T-helper 1 cell treated with Interleukin-12 subunit alpha and Interleukin-12 subunit beta and Interleukin-4 antibody, amounts not matched to agents 30 μg/mL and 1 μg/mL, for 36 hours (primary cell): ENCODE results near the gene PGM5.

ENCODE experiments used
- H3K27ac Mint-ChIP-seq: one replicate; pipeline ENCODE4 v1.8.0; 2021; ENCODE audit warnings: mild to moderate bottlenecking, mixed read lengths
- H3K27me3 Mint-ChIP-seq: one replicate; pipeline ENCODE4 v1.8.0; 2021; ENCODE audit warnings: low read depth, mixed read lengths
- H3K36me3 Mint-ChIP-seq: one replicate; pipeline ENCODE4 v1.8.0; 2021; ENCODE audit warnings: low read depth, mixed read lengths
- H3K4me1 Mint-ChIP-seq: one replicate; pipeline ENCODE4 v1.8.0; 2021; ENCODE audit warnings: low read depth, mixed read lengths
- H3K4me3 Mint-ChIP-seq: one replicate; pipeline ENCODE4 v1.8.0; 2021; ENCODE audit warnings: mild to moderate bottlenecking, moderate library complexity, mixed read lengths
- H3K9me3 Mint-ChIP-seq: one replicate; pipeline ENCODE4 v1.8.0; 2021; ENCODE audit warnings: mixed read lengths

The PGM5 gene

DNA sequence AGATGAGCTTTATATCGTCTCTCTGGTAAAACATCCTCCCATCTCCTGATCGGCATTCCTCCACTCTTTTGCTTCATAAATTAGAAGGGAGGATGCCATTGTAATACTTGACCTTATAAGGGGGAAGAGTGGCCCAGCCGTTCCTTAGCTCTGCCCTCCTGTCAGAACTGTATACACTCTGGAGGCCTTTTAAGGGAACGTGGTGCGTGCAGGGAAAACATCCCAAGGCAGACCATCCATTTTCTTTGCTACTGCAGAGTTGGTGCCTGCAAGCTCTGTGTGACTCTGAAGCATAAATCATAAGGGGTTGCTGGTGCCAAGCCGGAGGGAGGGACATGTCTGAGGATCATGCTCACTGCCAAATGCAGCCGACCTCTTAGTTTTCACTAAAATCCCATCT lies 90.4 kb downstream of the PGM5 start:
- Mint-ChIP-seq H3K4me3 (no peak overlapping the region), H3K36me3 (no peaks in the 10 kb centered on the region), H3K27ac (no peak overlapping the region), H3K9me3 (no peaks in the 10 kb centered on the region), H3K4me1 (no peaks in the 10 kb centered on the region), H3K27me3 (peaks cover 5% of the 10 kb centered on the region)

DNA sequence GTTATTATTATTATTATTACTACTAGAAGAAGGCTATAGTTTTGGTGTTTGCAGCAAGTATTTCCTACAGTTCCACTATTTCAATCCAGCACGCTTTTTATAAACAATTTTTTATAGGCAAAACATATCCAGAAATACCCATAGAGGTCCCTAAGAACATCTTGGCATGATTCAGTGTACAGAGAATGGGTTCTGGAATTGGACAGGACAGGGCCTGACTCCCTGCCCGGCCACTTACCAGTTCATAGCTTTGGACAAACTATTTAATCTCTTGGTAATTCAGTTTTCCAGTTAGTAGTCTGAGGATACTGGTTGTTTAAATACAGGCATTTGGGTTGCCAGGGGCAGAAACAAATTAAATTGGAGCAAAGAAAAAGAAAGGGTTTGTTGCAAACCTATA lies 91.2 kb downstream of the PGM5 start:
- Mint-ChIP-seq H3K9me3 (no peaks in the 10 kb centered on the region), H3K36me3 (no peaks in the 10 kb centered on the region), H3K27ac (no peak overlapping the region), H3K4me1 (no peaks in the 10 kb centered on the region), H3K4me3 (no peak overlapping the region), H3K27me3 (peaks cover 5% of the 10 kb centered on the region)

DNA sequence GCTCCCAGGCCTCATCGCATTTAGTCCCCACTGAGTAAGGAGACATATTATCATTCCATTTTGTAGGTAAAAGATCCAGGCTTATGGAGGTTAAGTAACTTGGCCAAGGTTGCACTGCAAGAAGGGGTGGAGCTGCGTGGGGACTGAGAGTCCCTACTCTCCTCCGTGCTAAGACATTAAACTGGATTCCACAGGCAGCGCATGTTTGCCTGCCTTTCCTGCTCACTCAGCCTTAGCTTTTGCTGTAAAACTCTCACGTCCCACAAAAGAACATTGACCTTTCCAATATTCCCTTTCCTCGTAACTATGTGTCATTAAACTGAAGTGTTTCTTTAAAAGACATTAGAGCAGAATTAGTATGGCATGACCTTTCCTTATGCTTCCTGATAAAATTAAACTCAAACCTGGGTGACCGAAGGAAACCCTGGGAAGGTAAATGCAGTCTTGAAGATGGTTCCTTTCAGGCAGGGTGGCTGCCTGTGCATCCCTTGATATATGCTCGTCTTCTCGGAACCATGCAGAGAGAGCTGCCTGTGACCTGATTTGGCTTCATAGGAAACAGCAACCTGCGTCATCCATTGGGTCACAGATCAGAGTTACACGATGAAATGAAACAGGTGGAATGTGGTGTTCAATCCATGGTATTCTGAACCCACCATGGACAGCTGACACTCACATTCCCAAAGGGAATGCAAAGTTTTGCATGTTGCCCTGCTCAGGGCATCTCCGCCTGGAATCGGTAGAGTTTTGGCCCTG lies 98.3 kb downstream of the PGM5 start:
- Mint-ChIP-seq H3K4me3 (no peak overlapping the region), H3K36me3 (no peaks in the 10 kb centered on the region)

DNA sequence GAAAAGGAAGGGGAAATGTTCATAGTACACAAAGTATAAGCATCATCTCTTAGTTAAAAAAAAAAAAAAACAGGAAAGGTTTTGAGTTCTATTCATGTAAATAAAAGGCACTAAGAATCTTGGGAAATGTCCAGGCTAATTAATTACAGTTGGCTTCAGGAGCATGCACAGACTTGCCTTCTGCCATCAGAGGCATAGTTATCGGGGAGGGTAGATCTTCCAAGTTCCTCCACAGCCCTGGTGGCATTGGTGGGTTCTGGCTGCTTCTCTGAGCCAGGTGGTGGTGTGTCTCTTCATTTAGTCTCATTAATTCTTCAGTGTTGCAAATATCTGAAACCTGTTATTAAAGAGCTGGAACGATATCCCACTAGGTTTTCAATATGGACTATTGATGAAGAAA lies 99.0 kb downstream of the PGM5 start:
- Mint-ChIP-seq H3K36me3 (no peaks in the 10 kb centered on the region), H3K27ac (no peak overlapping the region), H3K9me3 (no peaks in the 10 kb centered on the region), H3K4me1 (no peaks in the 10 kb centered on the region), H3K4me3 (no peak overlapping the region), H3K27me3 (peaks cover 3% of the 10 kb centered on the region)

More for the DNA sequence above, 98.3 kb downstream of the PGM5 start:
- Mint-ChIP-seq H3K27ac (no peak overlapping the region), H3K27me3 (peaks cover 3% of the 10 kb centered on the region), H3K4me1 (no peaks in the 10 kb centered on the region), H3K9me3 (no peaks in the 10 kb centered on the region)

DNA sequence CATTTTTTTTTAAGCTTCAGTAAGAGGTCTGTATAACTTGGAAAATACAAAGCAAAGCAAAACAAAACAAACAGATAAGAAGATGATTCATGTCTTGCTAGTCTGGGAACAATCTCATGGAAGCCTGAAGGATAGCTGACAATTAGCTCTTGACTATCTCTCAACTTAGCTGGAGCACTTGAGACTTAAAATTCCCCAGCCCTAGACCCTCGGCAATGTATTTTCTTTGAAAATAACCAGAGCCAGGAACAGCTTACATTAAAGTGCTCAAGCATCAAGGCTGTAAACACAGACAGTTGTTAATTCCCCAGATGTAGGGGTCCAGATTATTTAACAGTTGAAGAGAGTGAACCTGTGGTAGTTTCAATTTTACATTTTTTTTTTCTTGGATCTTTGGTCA lies 101.4 kb downstream of the PGM5 start:
- Mint-ChIP-seq H3K9me3 (no peaks in the 10 kb centered on the region), H3K27ac (no peak overlapping the region), H3K27me3 (peaks cover 6% of the 10 kb centered on the region), H3K36me3 (no peaks in the 10 kb centered on the region), H3K4me3 (no peak overlapping the region), H3K4me1 (no peaks in the 10 kb centered on the region)

DNA sequence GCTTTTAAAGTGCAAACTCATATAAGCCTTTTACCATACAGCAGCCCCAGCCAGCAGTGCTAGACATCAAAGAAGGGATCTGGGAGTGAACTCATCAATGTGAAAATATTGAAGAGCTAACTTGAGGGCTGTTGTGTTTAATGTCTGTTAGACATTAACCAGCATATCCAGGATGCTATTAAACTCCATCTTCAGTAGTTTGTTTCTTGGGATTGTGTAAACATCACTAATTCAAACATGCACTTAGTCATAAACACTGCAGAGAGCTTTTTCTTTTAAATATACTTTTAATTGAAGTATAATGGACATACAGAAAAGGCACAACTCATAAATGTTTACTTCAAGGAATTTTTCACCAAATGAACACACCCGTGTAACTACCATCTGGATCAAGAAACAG lies 102.5 kb downstream of the PGM5 start:
- no peaks in the 10 kb centered on the region for H3K36me3 Mint-ChIP-seq
- H3K27me3 Mint-ChIP-seq, result peaks cover 11% of the 10 kb centered on the region
- no peaks in the 10 kb centered on the region for H3K4me1 Mint-ChIP-seq
- no peaks in the 10 kb centered on the region for H3K9me3 Mint-ChIP-seq
- no peak overlapping the region for H3K27ac Mint-ChIP-seq
- no peak overlapping the region for H3K4me3 Mint-ChIP-seq

DNA sequence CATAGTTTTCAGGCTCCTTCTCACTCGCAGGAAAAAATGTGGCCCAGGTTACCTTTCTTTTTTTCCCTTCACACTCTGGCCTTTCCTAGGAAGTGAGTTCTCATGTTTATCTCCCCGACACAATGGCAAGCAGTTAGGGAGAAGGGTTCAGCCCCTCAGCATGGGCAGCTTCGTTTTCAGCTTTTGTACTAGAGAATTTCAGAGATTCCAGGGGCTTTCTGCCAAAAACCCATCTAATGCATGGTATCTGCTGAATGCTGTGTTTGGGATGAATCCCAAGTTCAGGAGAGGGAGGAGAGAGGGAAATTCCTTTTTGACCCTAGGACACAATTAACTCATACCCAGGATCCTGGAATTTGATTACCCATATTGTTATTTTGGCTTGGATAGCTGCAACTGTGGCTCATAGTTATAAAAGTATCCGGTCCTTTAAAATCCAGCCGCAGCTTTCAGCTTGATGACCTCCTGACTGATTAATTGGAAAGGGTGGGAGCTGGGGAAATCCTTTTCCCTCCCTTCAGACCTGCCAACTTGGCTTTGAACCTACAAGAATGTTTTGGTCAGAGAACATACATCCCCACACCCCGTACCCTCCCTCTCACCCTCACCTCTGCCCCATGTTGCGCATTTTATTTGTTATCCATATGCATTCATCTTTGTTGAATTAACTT lies 105.8 kb downstream of the PGM5 start:
- Mint-ChIP-seq H3K4me1 (no peaks in the 10 kb centered on the region), H3K27ac (no peak overlapping the region), H3K27me3 (peaks cover 17% of the 10 kb centered on the region), H3K9me3 (no peaks in the 10 kb centered on the region), H3K36me3 (no peaks in the 10 kb centered on the region), H3K4me3 (no peak overlapping the region)

DNA sequence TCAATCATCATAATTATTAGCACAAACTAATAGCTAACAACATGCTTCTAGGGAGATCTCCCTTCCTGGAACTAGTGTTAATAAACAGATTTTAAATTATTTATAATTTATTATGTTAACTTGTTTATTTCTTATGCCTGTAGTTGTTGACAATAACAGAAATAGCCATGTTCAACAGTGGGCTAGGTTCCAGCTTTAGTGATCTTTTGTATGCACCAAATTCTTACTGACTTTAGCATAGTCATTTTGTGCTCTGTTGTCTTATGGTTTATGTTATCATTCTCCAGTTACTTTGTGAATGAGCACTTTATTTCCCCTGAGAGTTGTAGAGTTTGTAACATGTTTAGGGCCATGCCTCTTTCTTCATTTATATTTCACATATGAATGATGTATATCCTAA lies 113.7 kb downstream of the PGM5 start:
- Mint-ChIP-seq H3K27me3 (peaks cover 19% of the 10 kb centered on the region), H3K27ac (no peak overlapping the region), H3K4me1 (no peaks in the 10 kb centered on the region), H3K9me3 (no peaks in the 10 kb centered on the region), H3K36me3 (no peaks in the 10 kb centered on the region), H3K4me3 (no peak overlapping the region)

DNA sequence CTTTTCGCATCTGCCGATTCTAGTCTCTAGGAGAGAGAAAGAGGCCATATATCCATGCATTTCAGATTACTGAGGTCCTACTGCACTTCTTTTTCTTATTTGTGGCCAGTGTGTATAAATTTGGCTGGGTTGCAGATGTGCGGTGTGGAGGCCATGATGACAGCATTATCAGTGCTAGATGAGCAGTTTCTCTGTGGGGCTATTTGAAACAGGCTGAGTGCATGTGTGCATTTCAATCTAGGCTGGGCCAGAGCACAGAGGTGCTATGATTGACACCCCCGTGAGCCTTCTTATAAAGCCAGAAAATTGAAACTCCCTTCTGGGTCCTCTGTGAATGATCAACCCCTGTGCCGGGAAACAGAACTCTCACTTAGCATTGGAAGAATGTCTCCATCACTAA lies 114.2 kb downstream of the PGM5 start:
- H3K36me3 Mint-ChIP-seq, result no peaks in the 10 kb centered on the region
- H3K9me3 Mint-ChIP-seq, result no peaks in the 10 kb centered on the region
- H3K4me3 Mint-ChIP-seq, result no peak overlapping the region
- H3K27me3 Mint-ChIP-seq, result peaks cover 19% of the 10 kb centered on the region
- no peak overlapping the region for H3K27ac Mint-ChIP-seq
- no peaks in the 10 kb centered on the region for H3K4me1 Mint-ChIP-seq

DNA sequence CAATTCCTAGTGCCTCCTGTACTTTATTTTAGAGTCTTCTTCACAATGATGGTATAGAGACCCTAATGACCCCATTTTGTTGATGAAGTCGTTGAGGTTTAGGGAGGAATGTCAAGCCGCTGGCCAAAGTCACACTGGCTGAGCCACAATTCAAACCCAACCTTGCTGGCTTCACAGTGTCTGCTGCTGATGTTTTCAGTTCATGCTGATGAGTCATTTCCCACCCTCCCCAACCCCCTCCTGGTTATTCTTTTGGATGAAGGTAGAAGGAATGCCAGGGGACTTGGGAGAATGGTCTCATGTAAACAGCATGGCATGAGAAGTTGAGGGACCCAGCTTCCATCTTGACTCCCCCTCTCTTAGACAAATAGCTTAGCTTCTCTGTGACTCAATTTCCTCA lies 115.7 kb downstream of the PGM5 start:
- Mint-ChIP-seq H3K4me3 (no peak overlapping the region), H3K27me3 (peaks cover 20% of the 10 kb centered on the region), H3K9me3 (no peaks in the 10 kb centered on the region), H3K36me3 (no peaks in the 10 kb centered on the region), H3K4me1 (no peaks in the 10 kb centered on the region), H3K27ac (no peak overlapping the region)

DNA sequence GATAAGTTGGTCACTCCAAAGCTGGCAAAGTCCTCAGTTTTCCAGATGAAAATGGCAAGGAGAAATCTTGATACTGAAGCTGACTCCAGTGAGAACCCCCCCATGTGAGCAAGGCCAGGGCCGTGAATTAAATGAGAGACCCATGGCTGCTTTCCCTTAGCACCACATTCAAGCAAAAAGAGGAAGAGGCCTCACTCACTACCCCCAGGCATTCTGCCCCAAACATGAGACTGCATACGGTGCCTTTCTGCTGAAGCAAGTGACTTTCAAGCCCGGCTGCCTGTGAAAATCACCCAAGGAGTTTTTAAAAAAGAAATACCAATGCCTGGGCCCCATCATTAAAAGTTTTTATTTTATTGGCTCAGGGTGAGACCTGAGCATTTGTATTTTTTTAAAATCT lies 117.4 kb downstream of the PGM5 start:
- H3K27me3 Mint-ChIP-seq, result peaks cover 17% of the 10 kb centered on the region
- H3K36me3 Mint-ChIP-seq, result no peaks in the 10 kb centered on the region
- no peak overlapping the region for H3K4me3 Mint-ChIP-seq
- no peaks in the 10 kb centered on the region for H3K9me3 Mint-ChIP-seq
- no peaks in the 10 kb centered on the region for H3K4me1 Mint-ChIP-seq
- H3K27ac Mint-ChIP-seq, result no peak overlapping the region

DNA sequence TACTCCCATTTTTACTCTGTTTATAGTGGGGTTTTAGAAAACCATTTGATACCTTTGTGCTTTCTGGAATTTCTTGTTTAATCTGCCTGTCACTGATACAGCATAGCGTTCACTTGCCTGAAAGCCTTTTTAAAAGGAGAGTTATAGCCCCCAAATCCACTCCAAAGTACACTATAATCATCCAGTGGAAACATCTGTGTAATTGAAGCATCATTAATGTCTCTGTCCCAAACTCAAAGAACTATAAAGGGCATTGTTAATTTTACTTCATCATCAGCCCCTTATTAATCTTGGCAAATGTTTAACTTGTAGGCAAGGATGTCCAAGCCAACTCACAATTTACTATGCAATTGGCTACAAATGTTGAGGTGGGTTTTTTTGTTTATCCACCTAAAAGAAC lies 120.0 kb downstream of the PGM5 start:
- Mint-ChIP-seq H3K4me1 (no peaks in the 10 kb centered on the region), H3K4me3 (no peak overlapping the region), H3K27ac (no peak overlapping the region), H3K27me3 (peaks cover 17% of the 10 kb centered on the region), H3K9me3 (no peaks in the 10 kb centered on the region), H3K36me3 (no peaks in the 10 kb centered on the region)

DNA sequence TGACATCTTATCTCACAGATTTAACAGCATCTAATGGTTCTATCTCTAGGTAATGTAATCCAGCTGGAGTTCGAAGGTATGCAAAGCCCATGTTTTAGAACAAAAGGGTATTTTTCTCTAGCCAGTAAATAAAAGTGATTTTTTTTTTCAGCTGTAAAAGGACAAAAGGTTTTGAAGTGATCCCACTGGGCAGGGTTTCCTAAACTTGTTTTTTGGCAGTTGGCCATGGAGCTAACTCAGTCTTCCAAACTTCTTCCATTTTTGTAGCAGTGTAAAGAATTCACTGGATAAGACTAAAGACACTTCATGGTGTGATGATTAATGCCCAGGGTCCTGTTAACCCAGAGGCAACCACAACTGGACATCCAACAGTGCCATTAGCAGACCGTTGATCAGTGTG lies 120.4 kb downstream of the PGM5 start:
- Mint-ChIP-seq H3K27me3 (peaks cover 17% of the 10 kb centered on the region), H3K36me3 (no peaks in the 10 kb centered on the region), H3K4me3 (no peak overlapping the region), H3K27ac (no peak overlapping the region), H3K9me3 (no peaks in the 10 kb centered on the region), H3K4me1 (no peaks in the 10 kb centered on the region)

DNA sequence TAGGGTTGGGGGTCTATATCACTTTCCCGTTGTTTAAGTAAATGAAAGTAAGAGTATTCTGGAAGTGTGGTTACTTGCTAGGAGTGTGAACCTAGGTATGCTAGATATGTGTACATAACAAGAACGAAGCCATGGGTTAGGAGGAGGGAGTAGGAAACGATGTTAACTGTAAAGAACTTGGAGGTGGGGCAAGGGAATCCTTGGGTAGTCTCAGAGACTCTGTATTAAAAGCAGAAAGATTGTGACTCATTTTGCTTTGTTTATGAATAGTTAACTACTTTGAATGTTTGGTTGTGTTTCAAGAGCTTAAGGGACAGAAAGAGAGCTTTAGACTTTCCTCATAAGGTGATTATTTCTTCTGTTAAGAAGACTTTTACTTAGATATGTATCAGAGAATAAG lies 124.4 kb downstream of the PGM5 start:
- Mint-ChIP-seq H3K9me3 (no peaks in the 10 kb centered on the region), H3K27me3 (peaks cover 15% of the 10 kb centered on the region), H3K4me1 (no peaks in the 10 kb centered on the region), H3K4me3 (no peak overlapping the region), H3K36me3 (no peaks in the 10 kb centered on the region), H3K27ac (no peak overlapping the region)

DNA sequence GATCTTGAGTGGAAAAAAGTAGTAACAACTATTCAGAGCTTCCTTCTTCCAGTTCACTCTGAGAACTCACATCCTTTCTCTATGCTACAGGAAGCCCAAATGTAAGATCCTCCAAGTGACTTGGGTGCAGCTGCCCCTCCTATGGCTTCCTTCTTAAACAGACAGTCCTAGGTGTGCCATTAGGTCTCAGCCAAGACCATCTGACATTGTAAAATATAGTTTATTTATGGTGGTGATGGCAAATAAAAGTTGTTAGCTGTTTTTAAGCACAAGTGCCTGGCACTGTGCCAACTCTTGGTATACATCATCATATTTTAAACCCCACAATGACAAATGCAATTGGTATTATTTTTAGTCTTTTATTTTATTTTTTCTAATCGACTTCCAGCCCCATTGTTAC lies 126.1 kb downstream of the PGM5 start:
- Mint-ChIP-seq H3K36me3 (no peaks in the 10 kb centered on the region), H3K4me1 (no peaks in the 10 kb centered on the region), H3K27ac (no peak overlapping the region), H3K27me3 (peaks cover 8% of the 10 kb centered on the region), H3K4me3 (no peak overlapping the region), H3K9me3 (no peaks in the 10 kb centered on the region)
